Central memory CD8-positive, alpha-beta T cell (primary cell): Measurements from ENCODE around the gene ITPK1.

ENCODE experiments used
- ATAC-seq: fragments of 150-1000 bp; cut with Tn5 transposase; replicated peaks from 2 replicates; pipeline ENCODE4 v1.10.0; 2022; ENCODE audit warnings: mild to moderate bottlenecking, moderate FRiP score, moderate number of reproducible peaks; ENCODE audit not compliant: poor library complexity, severe bottlenecking; ENCODE audit errors: extremely low read depth
- DNase-seq, 2 donors: peaks; one replicate each; pipeline ENCODE4 v3.0.0; 2021; ENCODE audit warnings: low spot score in 2 of 2
- H3K27ac Mint-ChIP-seq: one replicate; pipeline ENCODE4 v1.8.0; 2022; ENCODE audit warnings: low read depth, mild to moderate bottlenecking, moderate library complexity, mixed read lengths
- H3K27me3 Mint-ChIP-seq: one replicate; pipeline ENCODE4 v1.8.0; 2022; ENCODE audit warnings: mixed read lengths
- H3K36me3 Mint-ChIP-seq: one replicate; pipeline ENCODE4 v1.8.0; 2022; ENCODE audit warnings: mild to moderate bottlenecking, moderate library complexity, mixed read lengths; ENCODE audit not compliant: insufficient read depth
- H3K4me1 Mint-ChIP-seq: one replicate; pipeline ENCODE4 v1.8.0; 2022; ENCODE audit warnings: mixed read lengths
- H3K4me3 Mint-ChIP-seq: one replicate; pipeline ENCODE4 v1.8.0; 2022; ENCODE audit warnings: mild to moderate bottlenecking, moderate library complexity, mixed read lengths
- H3K9me3 Mint-ChIP-seq: one replicate; pipeline ENCODE4 v1.8.0; 2022; ENCODE audit warnings: mixed read lengths

ITPK1 gene

GRCh38 chr14:92968291-92969020 is 147.3 kb downstream of the ITPK1 start:
- Mint-ChIP-seq H3K36me3 (peaks cover 4% of the 10 kb centered on the region), H3K9me3 (peaks cover 5% of the 10 kb centered on the region), H3K4me1 (peaks cover 17% of the 10 kb centered on the region), H3K4me3 (no peak overlapping the region), H3K27me3 (no peaks in the 10 kb centered on the region), H3K27ac (no peak overlapping the region)
- no peak for ATAC-seq
- DNase-seq: no peak

GRCh38 chr14:92967346-92967926 is 148.3 kb downstream of the ITPK1 start:
- H3K36me3 Mint-ChIP-seq: peaks cover 4% of the 10 kb centered on the region
- H3K27ac Mint-ChIP-seq: no peak overlapping the region
- peaks cover 5% of the 10 kb centered on the region for H3K9me3 Mint-ChIP-seq
- H3K4me1 Mint-ChIP-seq: peaks cover 17% of the 10 kb centered on the region
- H3K27me3 Mint-ChIP-seq: no peaks in the 10 kb centered on the region
- DNase-seq: no peak
- H3K4me3 Mint-ChIP-seq: no peak overlapping the region
- no peak for ATAC-seq

GRCh38 chr14:92965281-92965680 is 150.4 kb downstream of the ITPK1 start:
- Mint-ChIP-seq H3K4me1 (peaks cover 15% of the 10 kb centered on the region), H3K27me3 (no peaks in the 10 kb centered on the region), H3K4me3 (no peak overlapping the region), H3K36me3 (peaks cover 7% of the 10 kb centered on the region), H3K27ac (no peak overlapping the region), H3K9me3 (peaks cover 5% of the 10 kb centered on the region)
- ATAC-seq (no peak), DNase-seq (no peak)

DNA sequence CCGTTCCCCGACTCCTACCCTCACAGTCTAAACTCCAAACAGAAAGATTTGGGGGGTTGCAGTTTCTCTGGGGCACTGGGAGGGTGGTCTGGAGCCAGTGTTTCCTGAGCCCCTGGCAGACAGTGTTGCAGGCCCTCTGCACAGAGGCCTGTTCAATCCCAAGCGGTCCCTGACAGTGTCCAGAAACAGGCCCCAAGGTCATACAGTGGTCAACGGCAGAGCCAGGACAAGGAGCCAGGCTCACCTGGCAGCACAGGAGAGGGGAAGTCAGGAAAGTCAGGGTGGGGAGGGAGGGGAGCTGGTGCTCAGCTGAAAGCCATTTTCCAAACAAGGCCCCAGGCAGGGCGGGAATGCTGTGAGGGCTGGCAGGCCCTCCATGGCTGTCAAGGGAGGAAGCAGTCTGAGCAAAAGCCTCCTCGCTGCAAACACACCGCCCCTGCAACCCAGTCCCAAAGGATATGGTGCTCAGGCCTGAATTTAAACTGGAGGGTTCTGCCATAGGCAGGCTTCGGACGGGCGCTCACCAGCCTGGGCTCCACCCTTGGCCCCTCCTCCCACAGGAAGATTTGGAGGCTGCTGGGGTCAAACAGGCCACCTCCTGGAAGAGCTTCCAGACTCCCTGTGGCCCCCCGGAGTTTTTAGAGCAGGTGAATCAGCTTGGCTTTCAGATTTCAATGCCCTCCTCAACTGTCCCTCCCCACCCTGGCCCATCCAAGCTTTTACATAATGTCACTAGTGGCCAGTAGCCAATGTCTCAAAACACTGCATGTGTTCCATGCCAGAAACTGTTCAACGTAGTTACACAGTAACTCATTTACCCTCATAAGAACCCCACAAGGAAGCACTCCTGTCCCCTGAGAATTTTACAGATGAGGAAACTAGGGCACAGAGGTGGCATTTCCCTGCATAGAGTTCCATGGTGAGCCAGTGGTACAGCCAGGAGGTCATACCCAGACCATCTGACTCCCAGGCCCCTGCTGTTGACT is 151.3 kb downstream of the ITPK1 start:
- Mint-ChIP-seq H3K4me3 (no peak overlapping the region), H3K9me3 (peaks cover 5% of the 10 kb centered on the region), H3K27ac (peak overlapping the region; percentile 59), H3K27me3 (no peaks in the 10 kb centered on the region), H3K4me1 (peaks cover 15% of the 10 kb centered on the region), H3K36me3 (peaks cover 7% of the 10 kb centered on the region)
- DNase-seq (no peak), ATAC-seq (no peak)

- Mint-ChIP-seq H3K4me3 (no peak overlapping the region), H3K9me3 (peaks cover 5% of the 10 kb centered on the region), H3K27ac (peak overlapping the region; percentile 59), H3K4me1 (peaks cover 15% of the 10 kb centered on the region), H3K27me3 (no peaks in the 10 kb centered on the region), H3K36me3 (peaks cover 7% of the 10 kb centered on the region)
- DNase-seq (no peak), ATAC-seq (no peak)
Observed at GRCh38 chr14:92963301-92964123, 152.2 kb downstream of the ITPK1 start.

- Mint-ChIP-seq H3K27ac (no peak overlapping the region), H3K4me3 (no peak overlapping the region), H3K4me1 (peaks cover 14% of the 10 kb centered on the region), H3K9me3 (peaks cover 4% of the 10 kb centered on the region), H3K36me3 (peaks cover 5% of the 10 kb centered on the region), H3K27me3 (no peaks in the 10 kb centered on the region)
- DNase-seq (no peak), ATAC-seq (no peak)
Observed at GRCh38 chr14:92962831-92963095, 153.0 kb downstream of the ITPK1 start.

- no peak overlapping the region for H3K4me3 Mint-ChIP-seq
- ATAC-seq: no peak
- H3K27ac Mint-ChIP-seq: peak overlapping the region; percentile 51
- H3K27me3 Mint-ChIP-seq: no peaks in the 10 kb centered on the region
- H3K36me3 Mint-ChIP-seq: peaks cover 5% of the 10 kb centered on the region
- peaks cover 9% of the 10 kb centered on the region for H3K4me1 Mint-ChIP-seq
- H3K9me3 Mint-ChIP-seq: no peaks in the 10 kb centered on the region
- no peak for DNase-seq
Observed at GRCh38 chr14:92962031-92962830, 153.5 kb downstream of the ITPK1 start.

DNA sequence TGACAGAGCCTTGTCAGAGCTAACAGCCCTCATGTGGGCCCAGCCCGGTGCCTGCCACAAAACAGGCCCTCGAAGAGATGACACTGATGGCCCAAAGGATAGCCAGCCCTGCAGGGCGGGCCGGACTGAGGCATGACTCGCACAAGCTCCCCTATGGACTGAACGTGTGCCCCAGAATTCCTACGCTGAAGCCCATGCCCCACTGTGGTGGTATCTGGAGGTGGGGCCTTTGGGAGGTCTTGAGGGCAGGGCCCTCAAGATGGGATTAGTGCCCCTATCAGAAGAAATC is 154.2 kb downstream of the ITPK1 start:
- Mint-ChIP-seq H3K4me1 (peaks cover 4% of the 10 kb centered on the region), H3K4me3 (no peak overlapping the region), H3K9me3 (no peaks in the 10 kb centered on the region), H3K36me3 (peaks cover 5% of the 10 kb centered on the region), H3K27ac (peak overlapping the region; percentile 51), H3K27me3 (no peaks in the 10 kb centered on the region)
- DNase-seq (no peak), ATAC-seq (no peak)

DNA sequence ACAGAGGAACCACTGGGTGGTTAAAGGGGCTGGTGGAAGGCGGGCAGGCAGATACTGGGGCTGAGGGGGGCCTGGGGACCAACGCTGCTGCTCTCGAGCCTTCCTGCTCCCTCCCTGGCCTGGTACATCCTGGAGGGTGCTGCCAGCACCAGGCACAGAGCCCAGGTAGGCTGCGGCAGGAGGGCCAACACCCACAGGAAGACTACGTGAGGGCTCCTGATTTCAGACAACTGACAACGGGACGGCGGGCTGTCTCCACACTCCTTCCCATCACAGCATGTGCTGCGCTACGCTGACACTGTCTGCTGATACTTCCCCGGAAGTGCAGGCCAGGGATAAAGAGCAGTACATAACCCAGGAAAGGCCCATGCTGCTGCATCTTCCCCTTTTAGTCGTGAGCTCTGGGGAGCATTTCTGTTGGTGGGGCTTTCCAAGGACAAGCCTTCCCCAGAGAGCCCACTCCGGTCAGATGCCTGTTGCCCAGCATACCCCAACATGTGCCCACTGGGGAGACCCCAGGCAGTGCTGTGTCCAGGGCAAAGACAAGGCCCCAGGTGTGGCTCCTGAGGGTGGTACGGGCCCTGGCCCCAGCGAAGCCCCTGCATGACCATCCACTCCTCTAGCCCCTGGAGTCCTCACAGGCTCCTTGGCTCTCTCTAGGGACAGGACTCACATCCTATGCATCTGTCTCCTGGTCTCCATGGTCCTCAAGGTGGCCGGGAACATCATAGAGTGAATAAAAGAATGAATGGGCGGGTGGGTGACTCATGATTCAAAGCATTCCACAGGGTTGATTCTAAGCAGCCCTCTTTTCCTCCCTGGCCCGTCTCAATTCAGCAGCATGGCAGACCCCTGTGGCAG is 154.8 kb downstream of the ITPK1 start:
- peaks cover 4% of the 10 kb centered on the region for H3K4me1 Mint-ChIP-seq
- peaks cover 8% of the 10 kb centered on the region for H3K36me3 Mint-ChIP-seq
- no peak overlapping the region for H3K27ac Mint-ChIP-seq
- no peaks in the 10 kb centered on the region for H3K27me3 Mint-ChIP-seq
- H3K9me3 Mint-ChIP-seq: no peaks in the 10 kb centered on the region
- no peak overlapping the region for H3K4me3 Mint-ChIP-seq
- no peak for DNase-seq
- no peak for ATAC-seq

- peaks cover 8% of the 10 kb centered on the region for H3K36me3 Mint-ChIP-seq
- peak overlapping the region; percentile 25 for H3K27ac Mint-ChIP-seq
- H3K9me3 Mint-ChIP-seq: no peaks in the 10 kb centered on the region
- DNase-seq (no peak), ATAC-seq (no peak)
- H3K27me3 Mint-ChIP-seq: no peaks in the 10 kb centered on the region
- peaks cover 6% of the 10 kb centered on the region for H3K4me1 Mint-ChIP-seq
- H3K4me3 Mint-ChIP-seq: no peak overlapping the region
Observed at GRCh38 chr14:92959761-92960680, 155.7 kb downstream of the ITPK1 start.
